Endothelial cell (in vitro differentiated cells): ENCODE data around the gene AADACL4. TPM values are rescaled to one million over a fixed set of nuclear protein-coding genes. Genes with fewer than 3 reads are reported as not detected.

Source experiments
- DNase-seq: peaks from one replicate; pipeline ENCODE4 v3.0.0; 2021; ENCODE audit warnings: low spot score
- H3K27ac Mint-ChIP-seq: one replicate; pipeline ENCODE4 v1.8.0; 2021; ENCODE audit warnings: mixed read lengths, inconsistent platforms; ENCODE audit not compliant: unreplicated experiment
- H3K27me3 Mint-ChIP-seq: one replicate; pipeline ENCODE4 v1.8.0; 2021; ENCODE audit warnings: mild to moderate bottlenecking, moderate library complexity, mixed read lengths, inconsistent platforms; ENCODE audit not compliant: unreplicated experiment
- H3K36me3 Mint-ChIP-seq: one replicate; pipeline ENCODE4 v1.8.0; 2021; ENCODE audit warnings: mild to moderate bottlenecking, low read depth, mixed read lengths, inconsistent platforms; ENCODE audit not compliant: unreplicated experiment
- H3K4me1 Mint-ChIP-seq: one replicate; pipeline ENCODE4 v1.8.0; 2021; ENCODE audit warnings: mild to moderate bottlenecking, mixed read lengths, inconsistent platforms; ENCODE audit not compliant: unreplicated experiment
- H3K4me3 Mint-ChIP-seq: one replicate; pipeline ENCODE4 v1.8.0; 2021; ENCODE audit warnings: mild to moderate bottlenecking, mixed read lengths, inconsistent platforms; ENCODE audit not compliant: unreplicated experiment
- H3K9me3 Mint-ChIP-seq: one replicate; pipeline ENCODE4 v1.8.0; 2021; ENCODE audit warnings: mixed read lengths, inconsistent platforms; ENCODE audit not compliant: unreplicated experiment
- CTCF ChIP-seq: fragments of 200-600 bp; sonication (generic); IDR thresholded peaks from one replicate; pipeline ENCODE4 v1.5.0; 2021; ENCODE audit warnings: antibody characterized with exemption; ENCODE audit not compliant: unreplicated experiment
- total RNA-seq: library from RNA; stranded (reverse); fragmentation: NEBNext Ultra II Directional; extraction: Animal tissue kit (Norgen Biotek cat#: 25700); gene quantifications from one replicate; pipeline ENCODE4 v1.2.1, GENCODE V29; 2021; ENCODE audit not compliant: unreplicated experiment

AADACL4 gene
- total RNA-seq, 1 donor from 2014 or later, result not detected

- H3K36me3 Mint-ChIP-seq, result no peaks in the 10 kb centered on the region
- H3K4me3 Mint-ChIP-seq, result no peak overlapping the region
- H3K27ac Mint-ChIP-seq, result no peak overlapping the region
- no peak for DNase-seq
- H3K27me3 Mint-ChIP-seq, result peaks cover 3% of the 10 kb centered on the region
- peaks cover 11% of the 10 kb centered on the region for H3K4me1 Mint-ChIP-seq
- no peak for TF ChIP-seq CTCF
- H3K9me3 Mint-ChIP-seq, result no peaks in the 10 kb centered on the region
Measured at GRCh38 chr1:12629511-12629956, 14.4 kb upstream of the AADACL4 start.

GRCh38 chr1:12629985-12630760 is 13.7 kb upstream of the AADACL4 start:
- Mint-ChIP-seq H3K9me3 (no peaks in the 10 kb centered on the region), H3K4me1 (peaks cover 11% of the 10 kb centered on the region), H3K27ac (no peak overlapping the region), H3K36me3 (no peaks in the 10 kb centered on the region), H3K4me3 (no peak overlapping the region), H3K27me3 (peaks cover 3% of the 10 kb centered on the region)
- no peak for TF ChIP-seq CTCF
- DNase-seq, result no peak

DNA sequence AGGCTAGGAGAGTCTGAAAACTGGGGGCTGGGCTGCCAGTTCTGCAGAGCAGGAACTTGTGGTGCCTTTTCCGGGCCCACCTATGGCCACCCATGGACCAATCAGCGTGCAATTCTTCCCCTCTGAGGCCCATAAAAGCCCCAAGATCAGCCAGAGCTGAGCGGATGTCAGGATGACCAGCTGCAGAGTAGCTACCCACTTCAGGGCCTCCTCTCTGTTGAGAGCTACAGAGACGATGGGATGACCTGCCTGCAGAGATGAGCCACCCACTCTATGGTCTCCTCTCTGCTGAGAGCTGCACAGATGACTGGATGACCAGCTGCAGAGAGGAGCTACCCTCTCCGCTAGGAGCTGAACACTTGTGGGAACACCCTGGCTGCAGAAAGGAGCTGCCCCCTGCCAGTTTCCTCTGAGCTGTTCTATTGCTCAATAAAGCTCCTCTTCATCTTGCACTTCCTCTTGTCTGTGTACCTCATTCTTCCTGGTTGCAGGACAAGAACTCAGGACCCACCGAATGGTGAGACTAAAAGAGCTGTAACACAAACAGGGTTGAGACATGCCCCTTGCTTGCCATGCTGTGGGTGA is 12.8 kb upstream of the AADACL4 start:
- no peaks in the 10 kb centered on the region for H3K36me3 Mint-ChIP-seq
- peaks cover 4% of the 10 kb centered on the region for H3K27me3 Mint-ChIP-seq
- H3K4me1 Mint-ChIP-seq, result peaks cover 11% of the 10 kb centered on the region
- DNase-seq, result no peak
- no peak overlapping the region for H3K4me3 Mint-ChIP-seq
- H3K9me3 Mint-ChIP-seq, result no peaks in the 10 kb centered on the region
- TF ChIP-seq CTCF, result no peak
- H3K27ac Mint-ChIP-seq, result no peak overlapping the region

DNA sequence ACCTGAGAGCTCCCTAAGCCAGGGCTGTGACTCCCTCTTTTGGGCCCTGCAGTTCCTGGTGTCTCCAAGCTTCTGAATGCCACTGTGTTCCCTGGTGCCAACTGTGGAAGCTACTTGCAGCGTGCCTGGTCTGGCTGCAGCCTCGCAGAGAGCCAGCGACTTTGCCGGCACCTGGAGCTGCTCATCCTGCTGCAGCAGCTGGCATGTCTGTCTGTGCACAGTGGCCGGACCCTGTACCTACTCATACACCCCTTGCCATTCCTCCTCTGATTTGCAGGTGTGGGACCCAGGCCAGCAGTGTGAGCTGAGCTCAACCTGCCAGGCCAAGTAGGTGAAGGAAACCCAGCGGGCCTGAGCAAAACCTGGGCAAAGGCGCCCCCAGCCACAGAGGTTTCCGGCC is 12.3 kb upstream of the AADACL4 start:
- no peaks in the 10 kb centered on the region for H3K36me3 Mint-ChIP-seq
- TF ChIP-seq CTCF, result no peak
- no peak overlapping the region for H3K4me3 Mint-ChIP-seq
- peaks cover 4% of the 10 kb centered on the region for H3K27me3 Mint-ChIP-seq
- H3K9me3 Mint-ChIP-seq, result no peaks in the 10 kb centered on the region
- H3K4me1 Mint-ChIP-seq, result peaks cover 10% of the 10 kb centered on the region
- H3K27ac Mint-ChIP-seq, result no peak overlapping the region
- DNase-seq, result no peak

- DNase-seq, result no peak
- Mint-ChIP-seq H3K4me1 (peaks cover 2% of the 10 kb centered on the region), H3K27ac (no peak overlapping the region), H3K9me3 (no peaks in the 10 kb centered on the region), H3K36me3 (peaks cover under 1% of the 10 kb centered on the region), H3K27me3 (peaks cover 2% of the 10 kb centered on the region), H3K4me3 (no peak overlapping the region)
- TF ChIP-seq CTCF, result no peak
Measured at GRCh38 chr1:12634156-12634555, 9.7 kb upstream of the AADACL4 start.
